G401 (cell line): Measurements from ENCODE around the gene SIK1. TPM values are rescaled to one million over a fixed set of nuclear protein-coding genes. Genes with fewer than 3 reads are reported as not detected.
"Not testable (repeated sequence)": the region's sequence is repeated elsewhere in the genome, so short reads cannot be mapped to it uniquely, and the experiment has no call there.

Experiments
- DNase-seq: peaks from one replicate; pipeline ENCODE4 v3.0.0-alpha.2; 2015; ENCODE audit warnings: low spot score
- in situ Hi-C: cut with HindIII; loops from 2 replicates; pipeline ENCODE4 v1.10.0; 2016; ENCODE audit warnings: low sequenced_read_pairs, mixed read lengths
- total RNA-seq: library from RNA; depleted of rRNA; stranded (reverse); fragments of >200 nt; shearing (Covaris generic); gene quantifications from 2 replicates; pipeline ENCODE4 v1.2.3, GENCODE V29; 2014

The SIK1 gene
- total RNA-seq, 1 experiment from 2014 or later = 10.8 TPM

DNA sequence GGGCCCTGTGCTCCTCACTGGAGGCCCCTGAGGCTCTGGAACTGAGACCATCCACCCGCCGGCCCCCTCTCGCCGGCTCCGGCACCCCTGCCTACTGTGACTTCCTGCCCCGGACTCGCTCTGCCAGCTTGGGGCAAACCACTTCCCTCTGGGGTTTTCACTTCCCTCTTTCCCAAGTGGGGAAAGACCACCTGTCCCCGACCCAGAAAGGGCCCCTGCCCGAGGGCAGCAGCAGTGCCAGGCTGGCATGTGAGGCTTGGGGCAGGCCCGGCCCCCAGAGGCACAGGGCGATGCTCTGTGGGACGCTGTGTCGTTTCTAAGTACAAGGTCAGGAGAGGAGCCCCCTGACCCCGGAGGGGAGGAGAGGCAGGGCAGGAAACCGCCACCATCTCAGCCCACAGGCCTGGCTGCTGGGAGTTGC, 27.3 kb downstream of the SIK1 start:
- DNase-seq, in situ Hi-C loops: not testable (repeated sequence)

GRCh38 chr21:43399136-43399535, 27.8 kb downstream of the SIK1 start:
- in situ Hi-C loops, DNase-seq: not testable (repeated sequence)

- DNase-seq, in situ Hi-C loops: not testable (repeated sequence)
Measured at GRCh38 chr21:43398533-43398932, 28.4 kb downstream of the SIK1 start.

DNA sequence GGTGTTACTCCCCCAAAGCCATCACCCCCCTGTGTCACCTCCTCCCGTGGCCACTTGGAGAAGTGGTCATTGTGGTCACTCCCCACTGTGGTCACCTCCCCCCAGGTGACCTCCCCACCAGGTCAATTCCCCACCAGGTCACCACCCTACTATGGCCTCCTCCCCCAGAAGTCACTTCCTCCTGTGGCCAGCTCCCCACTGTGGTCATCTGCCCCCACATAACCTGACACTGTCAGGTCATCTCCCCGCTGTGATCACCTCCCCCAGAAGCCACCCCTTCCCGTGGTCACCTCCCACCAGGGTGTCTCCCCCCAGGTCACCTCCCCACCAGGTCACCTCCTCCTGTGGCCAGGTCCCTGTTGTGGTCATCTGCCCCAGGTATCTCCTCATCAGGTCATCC, 28.9 kb downstream of the SIK1 start:
- DNase-seq, in situ Hi-C loops: not testable (repeated sequence)

DNA sequence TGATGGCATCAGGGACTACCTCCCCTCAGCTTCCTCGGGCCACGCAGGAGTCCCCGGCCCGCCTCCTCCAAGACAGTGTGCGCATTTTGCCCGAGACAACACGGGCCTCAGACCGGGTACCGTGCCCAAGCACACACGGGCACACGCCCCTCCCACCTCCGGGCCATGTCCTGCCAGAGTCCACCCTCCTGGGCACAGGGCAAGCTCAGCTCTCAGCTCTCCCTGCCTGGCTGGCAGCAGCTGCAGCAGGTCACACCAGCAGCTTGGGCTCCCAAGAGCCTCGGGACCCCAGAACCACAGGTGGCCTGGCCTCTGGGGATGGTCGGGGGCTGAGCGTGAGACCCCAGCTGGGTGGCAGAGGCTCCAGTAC, 29.5 kb downstream of the SIK1 start:
- in situ Hi-C loops, DNase-seq: not testable (repeated sequence)

- in situ Hi-C loops = not testable (repeated sequence)
Measured at GRCh38 chr21:43396788-43397438, 30.0 kb downstream of the SIK1 start.

DNA sequence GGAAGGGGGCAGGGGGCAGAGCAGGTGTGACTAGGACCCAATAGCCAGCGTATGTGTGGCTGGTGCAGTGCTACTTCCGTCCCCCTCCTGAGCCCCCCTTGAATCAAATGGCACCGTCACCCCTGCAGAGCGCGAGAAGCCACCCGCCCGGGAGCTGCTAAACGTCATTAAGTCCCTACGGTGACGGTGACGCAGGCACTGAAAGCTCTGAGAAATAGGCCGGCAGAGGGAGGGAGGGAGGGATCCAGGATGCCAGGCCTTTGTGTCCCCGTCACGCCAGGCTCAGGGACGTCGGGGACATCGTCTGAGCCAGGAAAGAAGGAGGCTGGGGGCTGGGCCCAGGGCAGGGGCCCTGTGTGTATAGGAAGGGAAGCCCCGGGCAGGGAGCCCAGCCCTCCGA, 43.6 kb downstream of the SIK1 start:
- DNase-seq, in situ Hi-C loops: not testable (repeated sequence)

More at GRCh38 chr21:43396788-43397438, 30.0 kb downstream of the SIK1 start:
- not testable (repeated sequence) for DNase-seq

DNA sequence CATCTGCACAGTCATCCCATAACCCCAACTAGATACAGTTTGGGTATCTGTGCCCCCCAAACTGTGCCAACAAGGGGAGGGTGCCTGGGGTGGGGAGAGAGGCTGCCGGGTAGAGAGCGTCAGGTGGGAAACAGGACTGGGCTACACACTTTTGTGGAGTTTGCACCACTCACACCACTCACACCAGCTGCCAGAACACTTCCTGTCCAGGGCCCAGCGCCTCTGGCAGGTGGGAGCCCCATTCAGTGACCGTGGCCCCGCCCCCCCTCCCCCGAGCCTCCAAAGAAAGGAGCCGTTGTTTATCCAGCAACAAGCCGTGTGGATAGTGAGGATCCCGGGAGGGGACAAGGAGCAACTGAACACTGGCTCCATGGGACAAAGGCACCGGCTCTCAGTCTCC, 44.0 kb downstream of the SIK1 start:
- in situ Hi-C loops, DNase-seq: not testable (repeated sequence)

- in situ Hi-C loops, DNase-seq: not testable (repeated sequence)
Measured at GRCh38 chr21:43380852-43381533, 45.9 kb downstream of the SIK1 start.

- DNase-seq, in situ Hi-C loops: not testable (repeated sequence)
Measured at GRCh38 chr21:43380337-43380736, 46.6 kb downstream of the SIK1 start.

- DNase-seq, in situ Hi-C loops: not testable (repeated sequence)
Measured at GRCh38 chr21:43379626-43380122, 47.3 kb downstream of the SIK1 start.

DNA sequence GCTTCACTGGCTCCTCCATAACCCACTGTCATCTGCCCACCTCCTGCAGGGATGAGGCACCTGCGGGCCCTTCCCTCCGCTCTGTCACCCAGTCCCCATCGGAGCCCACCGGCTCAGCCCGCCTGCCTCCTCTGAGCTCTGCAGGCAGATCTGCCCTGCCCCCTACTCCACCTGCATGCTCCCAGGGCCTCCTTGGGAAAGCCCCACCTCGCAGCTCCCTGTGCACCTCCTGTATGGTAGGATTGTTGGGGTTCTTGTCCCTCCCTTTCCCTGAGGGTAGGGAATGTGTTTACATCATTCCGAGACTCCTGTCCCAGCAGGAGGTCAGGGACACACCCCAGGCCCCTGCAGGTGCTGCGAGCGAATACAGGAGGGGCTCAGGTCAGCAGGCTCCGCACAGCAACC, 50.5 kb downstream of the SIK1 start:
- in situ Hi-C loops = no loop called here
- no peak for DNase-seq

- in situ Hi-C loops = no loop called here
- no peak for DNase-seq
Measured at GRCh38 chr21:43375837-43376477, 51.0 kb downstream of the SIK1 start.

GRCh38 chr21:43375006-43375836, 51.7 kb downstream of the SIK1 start:
- DNase-seq = no peak
- in situ Hi-C loops = no loop called here

- in situ Hi-C loops = no loop called here
- DNase-seq = no peak
Measured at GRCh38 chr21:43374228-43374885, 52.6 kb downstream of the SIK1 start.

DNA sequence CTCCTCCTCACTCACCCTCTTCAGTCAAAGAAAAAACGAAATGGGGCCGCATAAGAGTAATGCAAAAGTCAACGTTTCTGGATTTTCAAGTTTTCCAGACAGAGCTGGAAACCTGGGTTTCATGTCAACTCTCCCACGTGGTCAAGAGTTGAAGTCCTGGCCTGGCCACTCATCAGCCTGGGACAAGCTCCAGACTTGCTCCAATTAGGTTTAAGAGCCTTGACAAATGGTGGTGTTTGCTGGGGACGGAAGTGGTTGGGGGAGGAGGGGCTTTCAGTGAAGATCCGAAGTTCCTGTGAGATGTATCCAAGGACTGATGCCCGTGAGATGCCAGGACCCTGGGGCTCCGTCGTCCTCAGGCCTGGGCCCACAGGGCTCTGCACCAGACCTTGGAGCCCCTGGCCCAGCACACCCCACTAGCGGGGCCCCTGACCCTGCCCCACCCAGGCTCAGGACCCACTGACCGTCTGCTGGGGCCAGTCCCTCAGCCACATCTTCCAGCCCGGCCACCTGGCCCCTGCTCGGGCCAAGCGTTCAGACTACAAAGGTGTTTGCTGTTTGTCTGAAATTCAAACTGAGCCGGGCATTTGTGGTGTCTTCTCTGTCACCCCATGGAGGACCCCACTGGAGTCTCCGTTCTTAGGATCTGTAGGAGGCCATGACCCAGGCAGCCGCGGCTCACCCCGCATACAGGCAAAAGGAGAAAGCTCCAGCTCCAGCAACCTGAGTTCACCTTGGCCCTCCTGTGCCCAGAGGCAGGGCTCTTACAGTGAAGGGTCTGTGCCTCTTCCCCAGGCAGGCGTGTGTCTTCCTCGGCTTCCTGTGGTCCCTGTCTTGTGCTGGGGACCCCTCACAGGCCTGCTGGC, 53.3 kb downstream of the SIK1 start:
- in situ Hi-C loops = no loop called here
- no peak for DNase-seq

GRCh38 chr21:43372663-43373361, 54.1 kb downstream of the SIK1 start:
- in situ Hi-C loops = no loop called here
- no peak for DNase-seq
